Smooth muscle cell (in vitro differentiated cells): ENCODE data around the gene DAND5. TPM values are rescaled to one million over a fixed set of nuclear protein-coding genes. Genes with fewer than 3 reads are reported as not detected.

Experiments
- DNase-seq: peaks from one replicate; lab custom pipeline; 2025; ENCODE audit not compliant: unreplicated experiment; lab: John Stamatoyannopoulos, UW
- H2AFZ ChIP-seq: fragments of 200-600 bp; sonication (generic); 2 replicates; pipeline ENCODE4 v1.6.0; 2016; ENCODE audit warnings: antibody characterized with exemption, low read depth, mild to moderate bottlenecking
- H3F3A ChIP-seq: fragments of 200-600 bp; sonication (generic); 2 replicates; pipeline ENCODE4 v1.6.0; 2017; ENCODE audit warnings: antibody characterized with exemption, low read depth
- H3K27ac ChIP-seq: fragments of 200-600 bp; sonication (generic); 2 replicates; pipeline ENCODE4 v1.5.1; 2016; ENCODE audit warnings: low read depth, mild to moderate bottlenecking
- H3K27me3 ChIP-seq: fragments of 200-600 bp; sonication (generic); 2 replicates; pipeline ENCODE4 v1.6.1; 2016; ENCODE audit warnings: low read depth, mild to moderate bottlenecking
- H3K36me3 ChIP-seq: fragments of 200-600 bp; sonication (generic); 2 replicates; pipeline ENCODE4 v1.5.1; 2016; ENCODE audit warnings: low read depth
- H3K4me1 ChIP-seq: fragments of 200-600 bp; sonication (generic); 2 replicates; pipeline ENCODE4 v1.5.1; 2016; ENCODE audit warnings: low read depth
- H3K4me2 ChIP-seq: fragments of 200-600 bp; sonication (generic); 2 replicates; pipeline ENCODE4 v1.6.0; 2016; ENCODE audit warnings: mild to moderate bottlenecking
- H3K4me3 ChIP-seq: fragments of 200-600 bp; sonication (generic); 2 replicates; pipeline ENCODE4 v1.5.1; 2016; ENCODE audit warnings: mild to moderate bottlenecking
- H3K79me2 ChIP-seq: fragments of 200-600 bp; sonication (generic); 2 replicates; pipeline ENCODE4 v1.6.0; 2016; ENCODE audit warnings: low read depth, mild to moderate bottlenecking
- H3K9ac ChIP-seq: fragments of 200-600 bp; sonication (generic); 2 replicates; pipeline ENCODE4 v1.6.0; 2016; ENCODE audit warnings: low read depth
- H3K9me3 ChIP-seq: fragments of 200-600 bp; sonication (generic); replicated peaks from 2 replicates; pipeline ENCODE4 v1.5.1; 2016; ENCODE audit warnings: low read depth
- H4K20me1 ChIP-seq: fragments of 200-600 bp; sonication (generic); 2 replicates; pipeline ENCODE4 v1.6.0; 2016; ENCODE audit warnings: low read depth
- WGBS: methylation state at CpG from one replicate; pipeline ENCODE4 v1.1.7; 2016; ENCODE audit warnings: low lambda C conversion rate; 5-methylcytosine and 5-hydroxymethylcytosine counted together
- polyA plus RNA-seq: library from polyadenylated mRNA; unstranded; fragments of >200 nt; fragmentation: Nextera tagmentation; extraction: Ambion mirVana; gene quantifications from 2 replicates; pipeline ENCODE4 v1.2.1, GENCODE V29; 2016
- total RNA-seq: library from RNA; depleted of rRNA; stranded (reverse); fragments of >200 nt; gene quantifications from 2 replicates; pipeline ENCODE4 v1.2.3, GENCODE V29; 2014
- TF ChIP-seq, protein P1 (sequence below): fragments of 200-600 bp; sonication (generic); IDR thresholded peaks from 2 replicates; pipeline ENCODE4 v1.5.1; 2017; ENCODE audit warnings: borderline replicate concordance, mild to moderate bottlenecking, antibody characterized with exemption; ENCODE audit not compliant: insufficient read depth, poor library complexity, severe bottlenecking

DAND5 gene
- total and polyA plus RNA-seq, 2 experiments from 2014 or later: not detected

GRCh38 chr19:12937093-12937926 lies 32.1 kb upstream of the DAND5 start:
- Histone ChIP-seq H3K9me3 (no peaks in the 10 kb centered on the region), H3K4me2 (peak overlapping the region; percentile 91), H3K36me3 (no peaks in the 10 kb centered on the region), H2AFZ (peak overlapping the region; percentile 92), H3K9ac (peak overlapping the region; percentile 21), H3K27me3 (no peaks in the 10 kb centered on the region), H4K20me1 (peaks cover 42% of the 10 kb centered on the region), H3K4me1 (peaks cover 29% of the 10 kb centered on the region), H3K27ac (no peak overlapping the region), H3K4me3 (peak overlapping the region; percentile 84), H3K79me2 (peaks cover 46% of the 10 kb centered on the region), H3F3A (peaks cover 34% of the 10 kb centered on the region)
- TF ChIP-seq, protein P1, sequence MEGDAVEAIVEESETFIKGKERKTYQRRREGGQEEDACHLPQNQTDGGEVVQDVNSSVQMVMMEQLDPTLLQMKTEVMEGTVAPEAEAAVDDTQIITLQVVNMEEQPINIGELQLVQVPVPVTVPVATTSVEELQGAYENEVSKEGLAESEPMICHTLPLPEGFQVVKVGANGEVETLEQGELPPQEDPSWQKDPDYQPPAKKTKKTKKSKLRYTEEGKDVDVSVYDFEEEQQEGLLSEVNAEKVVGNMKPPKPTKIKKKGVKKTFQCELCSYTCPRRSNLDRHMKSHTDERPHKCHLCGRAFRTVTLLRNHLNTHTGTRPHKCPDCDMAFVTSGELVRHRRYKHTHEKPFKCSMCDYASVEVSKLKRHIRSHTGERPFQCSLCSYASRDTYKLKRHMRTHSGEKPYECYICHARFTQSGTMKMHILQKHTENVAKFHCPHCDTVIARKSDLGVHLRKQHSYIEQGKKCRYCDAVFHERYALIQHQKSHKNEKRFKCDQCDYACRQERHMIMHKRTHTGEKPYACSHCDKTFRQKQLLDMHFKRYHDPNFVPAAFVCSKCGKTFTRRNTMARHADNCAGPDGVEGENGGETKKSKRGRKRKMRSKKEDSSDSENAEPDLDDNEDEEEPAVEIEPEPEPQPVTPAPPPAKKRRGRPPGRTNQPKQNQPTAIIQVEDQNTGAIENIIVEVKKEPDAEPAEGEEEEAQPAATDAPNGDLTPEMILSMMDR: no peak
- no peak for DNase-seq
- 24% methylated on average over 23 of the region's 23 CpGs for WGBS

DNA sequence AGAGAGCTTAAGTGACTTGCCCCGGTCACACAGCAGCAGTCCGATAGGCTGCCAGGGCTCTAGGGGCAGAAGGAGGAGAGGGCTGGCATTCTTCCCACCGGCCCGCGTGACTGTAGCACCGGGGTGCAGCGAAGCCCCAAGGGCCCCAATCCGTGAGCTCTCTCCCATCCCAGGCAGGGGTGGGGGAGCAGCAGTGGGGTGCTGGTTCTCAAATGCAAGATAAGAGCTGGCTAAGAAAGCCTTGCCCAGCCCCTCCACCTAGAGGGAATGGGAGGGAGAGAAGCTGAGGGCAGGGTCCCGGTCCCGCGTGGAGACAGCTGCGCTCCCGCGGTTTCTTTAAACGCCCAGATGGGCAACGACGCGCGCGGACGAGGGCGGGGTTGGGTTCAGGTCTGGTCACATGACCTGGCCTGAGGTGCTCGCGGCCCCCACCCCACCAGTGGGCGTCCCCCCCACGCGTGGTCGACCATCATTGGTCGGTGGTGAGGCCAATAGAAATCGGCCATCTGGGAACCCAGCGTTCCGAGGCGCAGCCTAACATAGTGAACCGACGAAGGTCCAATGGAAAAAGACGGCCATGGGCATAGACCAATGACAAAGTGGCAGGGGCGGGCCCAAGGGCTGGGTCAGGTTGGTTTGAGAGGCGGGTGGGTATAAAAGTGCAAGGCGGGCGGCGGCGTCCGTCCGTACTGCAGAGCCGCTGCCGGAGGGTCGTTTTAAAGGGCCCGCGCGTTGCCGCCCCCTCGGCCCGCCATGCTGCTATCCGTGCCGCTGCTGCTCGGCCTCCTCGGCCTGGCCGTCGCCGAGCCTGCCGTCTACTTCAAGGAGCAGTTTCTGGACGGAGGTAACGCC lies 31.2 kb upstream of the DAND5 start, which contains the start of gene CALR:
CALR (plus strand) TSS at position 683 of the 852 bp plus-strand sequence; CDS start at position 754, 71 bp downstream.
- H3F3A ChIP-seq: peaks cover 35% of the 10 kb centered on the region
- under 1% methylated on average over 61 of the region's 63 CpGs for WGBS
- TF ChIP-seq, protein P1: no peak
- H4K20me1 ChIP-seq: peaks cover 46% of the 10 kb centered on the region
- peak; percentile 93 for DNase-seq
- peak within 1 kb of the TSS; percentile 96 for H3K4me2 ChIP-seq
- H3K36me3 ChIP-seq: no peaks in the 10 kb centered on the region
- peak within 1 kb of the TSS; percentile 92 for H2AFZ ChIP-seq
- peaks cover 24% of the 10 kb centered on the region for H3K4me1 ChIP-seq
- peaks cover 41% of the 10 kb centered on the region for H3K79me2 ChIP-seq
- H3K27ac ChIP-seq: peak within 1 kb of the TSS; percentile 74
- peak within 1 kb of the TSS; percentile 84 for H3K4me3 ChIP-seq
- H3K9ac ChIP-seq: peak within 1 kb of the TSS; percentile 95
- no peaks in the 10 kb centered on the region for H3K9me3 ChIP-seq
- H3K27me3 ChIP-seq: no peaks in the 10 kb centered on the region

DNA sequence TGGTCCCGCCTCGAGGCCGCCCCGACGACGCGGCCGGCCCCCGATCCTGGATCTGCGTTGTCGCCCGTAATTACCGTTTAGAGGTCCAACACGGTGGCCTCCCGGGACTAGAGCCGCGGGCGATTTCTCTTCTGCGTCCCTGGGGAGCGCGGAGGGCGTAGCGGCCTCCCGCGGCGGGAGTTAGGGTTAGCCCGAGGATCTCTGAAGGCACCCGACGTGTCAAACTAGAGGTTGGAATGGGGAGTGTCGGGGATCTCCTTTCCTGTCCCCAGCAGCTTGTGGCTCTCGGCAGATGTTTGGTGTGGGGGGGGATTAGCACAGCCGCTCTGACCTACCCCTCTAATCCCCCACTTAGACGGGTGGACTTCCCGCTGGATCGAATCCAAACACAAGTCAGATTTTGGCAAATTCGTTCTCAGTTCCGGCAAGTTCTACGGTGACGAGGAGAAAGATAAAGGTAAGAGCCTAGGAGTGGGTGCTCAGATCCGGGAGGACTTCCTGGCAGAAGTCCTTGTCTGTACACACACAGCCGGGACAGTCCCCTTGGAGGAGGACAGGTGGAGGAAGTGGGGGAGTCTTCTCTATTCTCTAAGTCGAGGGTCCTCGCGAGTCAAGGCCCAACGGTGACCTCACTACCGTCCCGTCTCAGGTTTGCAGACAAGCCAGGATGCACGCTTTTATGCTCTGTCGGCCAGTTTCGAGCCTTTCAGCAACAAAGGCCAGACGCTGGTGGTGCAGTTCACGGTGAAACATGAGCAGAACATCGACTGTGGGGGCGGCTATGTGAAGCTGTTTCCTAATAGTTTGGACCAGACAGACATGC lies 30.4 kb upstream of the DAND5 start:
- H3K27ac ChIP-seq: peak overlapping the region; percentile 74
- no peak for DNase-seq
- H3K79me2 ChIP-seq: peaks cover 38% of the 10 kb centered on the region
- H3K9me3 ChIP-seq: no peaks in the 10 kb centered on the region
- TF ChIP-seq, protein P1: peak; percentile 26
- H2AFZ ChIP-seq: no peak overlapping the region
- H3K4me2 ChIP-seq: peak overlapping the region; percentile 96
- H3K4me1 ChIP-seq: peaks cover 24% of the 10 kb centered on the region
- H3K27me3 ChIP-seq: no peaks in the 10 kb centered on the region
- H3K36me3 ChIP-seq: no peaks in the 10 kb centered on the region
- H3K9ac ChIP-seq: peak overlapping the region; percentile 95
- peak overlapping the region; percentile 84 for H3K4me3 ChIP-seq
- H4K20me1 ChIP-seq: peaks cover 55% of the 10 kb centered on the region
- whole genome bisulfite sequencing: 2% methylated on average over 54 of the region's 54 CpGs
- H3F3A ChIP-seq: peaks cover 43% of the 10 kb centered on the region
